Measurements from ENCODE around the gene LSM14A.

Gene LSM14A

DNA sequence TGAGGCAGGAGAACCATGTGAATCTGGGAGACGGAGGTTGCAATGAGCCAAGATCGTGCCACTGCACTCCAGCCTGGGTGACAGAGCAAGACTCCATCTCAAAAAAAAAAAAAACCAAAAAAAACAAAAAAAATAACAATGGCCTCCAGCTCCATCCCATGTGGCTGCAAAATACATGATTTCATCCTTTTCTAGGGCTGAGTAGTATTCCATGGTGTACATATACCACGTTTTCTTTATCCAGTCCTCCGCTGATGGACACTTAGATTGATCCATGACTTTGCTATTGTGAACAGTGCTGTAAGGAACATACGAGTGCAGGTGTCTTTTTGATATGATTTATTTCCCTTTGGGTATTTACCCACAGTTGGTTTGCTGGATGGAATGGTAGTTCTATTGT lies 20.9 kb upstream of the LSM14A start:
- Histone ChIP-seq H3K4me1 (ENCODE audit: control insufficient read depth, insufficient read depth, low read length) (no peaks in the 10 kb centered on the region), H3K27ac (ENCODE audit: extremely low read depth, low read depth, low read length) (no peak overlapping the region), H3K4me3 (ENCODE audit: low read depth, low read length) (no peak overlapping the region), H3K36me3 (ENCODE audit: control insufficient read depth in 2 of 2, insufficient read depth in 1 of 2, low read length in 2 of 2) (no peaks in the 10 kb centered on the region; a peak in 1 of 3 replicates), H3K9me3 (ENCODE audit: control insufficient read depth, insufficient read depth, low read depth, low read length) (no peaks in the 10 kb centered on the region)
- ChIA-PET CTCF (interaction anchor here (0.6 to 10.8 kb wide), 9 partner anchors 32 to 379 kb away, joined by 3 to 110 read pairs (median 4); no protein-coding TSS in a partner anchor), POLR2A (no interaction called here)
- peak; percentile 94 for TF ChIP-seq ZNF146 (tag by site-specific recombination; IDR thresholded peaks at IDR 0.05)
- TF ChIP-seq, protein P1, sequence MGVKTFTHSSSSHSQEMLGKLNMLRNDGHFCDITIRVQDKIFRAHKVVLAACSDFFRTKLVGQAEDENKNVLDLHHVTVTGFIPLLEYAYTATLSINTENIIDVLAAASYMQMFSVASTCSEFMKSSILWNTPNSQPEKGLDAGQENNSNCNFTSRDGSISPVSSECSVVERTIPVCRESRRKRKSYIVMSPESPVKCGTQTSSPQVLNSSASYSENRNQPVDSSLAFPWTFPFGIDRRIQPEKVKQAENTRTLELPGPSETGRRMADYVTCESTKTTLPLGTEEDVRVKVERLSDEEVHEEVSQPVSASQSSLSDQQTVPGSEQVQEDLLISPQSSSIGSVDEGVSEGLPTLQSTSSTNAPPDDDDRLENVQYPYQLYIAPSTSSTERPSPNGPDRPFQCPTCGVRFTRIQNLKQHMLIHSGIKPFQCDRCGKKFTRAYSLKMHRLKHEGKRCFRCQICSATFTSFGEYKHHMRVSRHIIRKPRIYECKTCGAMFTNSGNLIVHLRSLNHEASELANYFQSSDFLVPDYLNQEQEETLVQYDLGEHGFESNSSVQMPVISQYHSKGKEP (tag by site-specific recombination; IDR thresholded peaks at IDR 0.05): no peak

DNA sequence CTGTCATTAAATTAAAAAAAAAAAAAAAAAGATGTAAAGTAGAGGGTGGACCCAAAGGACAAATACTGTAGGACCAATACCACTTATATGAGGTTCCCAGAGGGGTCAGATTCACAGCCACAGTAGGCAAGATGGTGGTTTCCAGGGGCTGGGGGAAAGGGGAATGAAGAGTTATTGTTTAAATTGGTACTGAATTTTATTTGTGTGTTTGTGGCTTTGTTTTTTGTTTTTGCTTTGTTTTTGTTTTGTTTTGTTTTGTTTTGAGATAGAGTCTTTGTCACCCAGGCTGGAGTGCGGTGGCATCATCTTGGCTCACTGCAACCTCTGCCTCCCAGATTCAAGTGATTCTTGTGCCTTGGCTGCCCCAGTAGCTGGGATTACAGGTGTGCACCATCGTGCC lies 17.9 kb upstream of the LSM14A start:
- ChIA-PET POLR2A (interaction anchor here (1.0 kb wide), 1 partner anchor 18 kb away, joined by 7 read pairs; the partner anchor contains the start of gene LSM14A), CTCF (interaction anchor here (0.6 to 0.7 kb wide), 2 partner anchors 9 to 20 kb away, joined by 3 to 5 read pairs; no protein-coding TSS in a partner anchor)
- Histone ChIP-seq H3K4me3 (ENCODE audit: low read depth, low read length) (no peak overlapping the region), H3K4me1 (ENCODE audit: control insufficient read depth, insufficient read depth, low read length) (0 out of 2 replicates have a peak, but pooled peaks cover 2% of the 10 kb centered on the region), H3K27ac (ENCODE audit: extremely low read depth, low read depth, low read length) (no peak overlapping the region), H3K9me3 (ENCODE audit: control insufficient read depth, insufficient read depth, low read depth, low read length) (no peaks in the 10 kb centered on the region), H3K36me3 (ENCODE audit: control insufficient read depth in 2 of 2, insufficient read depth in 1 of 2, low read length in 2 of 2) (no peaks in the 10 kb centered on the region; a peak in 1 of 3 replicates)
- TF ChIP-seq, protein P2, sequence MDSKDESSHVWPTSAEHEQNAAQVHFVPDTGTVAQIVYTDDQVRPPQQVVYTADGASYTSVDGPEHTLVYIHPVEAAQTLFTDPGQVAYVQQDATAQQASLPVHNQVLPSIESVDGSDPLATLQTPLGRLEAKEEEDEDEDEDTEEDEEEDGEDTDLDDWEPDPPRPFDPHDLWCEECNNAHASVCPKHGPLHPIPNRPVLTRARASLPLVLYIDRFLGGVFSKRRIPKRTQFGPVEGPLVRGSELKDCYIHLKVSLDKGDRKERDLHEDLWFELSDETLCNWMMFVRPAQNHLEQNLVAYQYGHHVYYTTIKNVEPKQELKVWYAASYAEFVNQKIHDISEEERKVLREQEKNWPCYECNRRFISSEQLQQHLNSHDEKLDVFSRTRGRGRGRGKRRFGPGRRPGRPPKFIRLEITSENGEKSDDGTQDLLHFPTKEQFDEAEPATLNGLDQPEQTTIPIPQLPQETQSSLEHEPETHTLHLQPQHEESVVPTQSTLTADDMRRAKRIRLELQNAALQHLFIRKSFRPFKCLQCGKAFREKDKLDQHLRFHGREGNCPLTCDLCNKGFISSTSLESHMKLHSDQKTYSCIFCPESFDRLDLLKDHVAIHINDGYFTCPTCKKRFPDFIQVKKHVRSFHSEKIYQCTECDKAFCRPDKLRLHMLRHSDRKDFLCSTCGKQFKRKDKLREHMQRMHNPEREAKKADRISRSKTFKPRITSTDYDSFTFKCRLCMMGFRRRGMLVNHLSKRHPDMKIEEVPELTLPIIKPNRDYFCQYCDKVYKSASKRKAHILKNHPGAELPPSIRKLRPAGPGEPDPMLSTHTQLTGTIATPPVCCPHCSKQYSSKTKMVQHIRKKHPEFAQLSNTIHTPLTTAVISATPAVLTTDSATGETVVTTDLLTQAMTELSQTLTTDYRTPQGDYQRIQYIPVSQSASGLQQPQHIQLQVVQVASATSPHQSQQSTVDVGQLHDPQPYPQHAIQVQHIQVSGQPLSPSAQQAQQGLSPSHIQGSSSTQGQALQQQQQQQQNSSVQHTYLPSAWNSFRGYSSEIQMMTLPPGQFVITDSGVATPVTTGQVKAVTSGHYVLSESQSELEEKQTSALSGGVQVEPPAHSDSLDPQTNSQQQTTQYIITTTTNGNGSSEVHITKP (tag by site-specific recombination; IDR thresholded peaks at IDR 0.05): peak; percentile 91
- TF ChIP-seq, protein P3, sequence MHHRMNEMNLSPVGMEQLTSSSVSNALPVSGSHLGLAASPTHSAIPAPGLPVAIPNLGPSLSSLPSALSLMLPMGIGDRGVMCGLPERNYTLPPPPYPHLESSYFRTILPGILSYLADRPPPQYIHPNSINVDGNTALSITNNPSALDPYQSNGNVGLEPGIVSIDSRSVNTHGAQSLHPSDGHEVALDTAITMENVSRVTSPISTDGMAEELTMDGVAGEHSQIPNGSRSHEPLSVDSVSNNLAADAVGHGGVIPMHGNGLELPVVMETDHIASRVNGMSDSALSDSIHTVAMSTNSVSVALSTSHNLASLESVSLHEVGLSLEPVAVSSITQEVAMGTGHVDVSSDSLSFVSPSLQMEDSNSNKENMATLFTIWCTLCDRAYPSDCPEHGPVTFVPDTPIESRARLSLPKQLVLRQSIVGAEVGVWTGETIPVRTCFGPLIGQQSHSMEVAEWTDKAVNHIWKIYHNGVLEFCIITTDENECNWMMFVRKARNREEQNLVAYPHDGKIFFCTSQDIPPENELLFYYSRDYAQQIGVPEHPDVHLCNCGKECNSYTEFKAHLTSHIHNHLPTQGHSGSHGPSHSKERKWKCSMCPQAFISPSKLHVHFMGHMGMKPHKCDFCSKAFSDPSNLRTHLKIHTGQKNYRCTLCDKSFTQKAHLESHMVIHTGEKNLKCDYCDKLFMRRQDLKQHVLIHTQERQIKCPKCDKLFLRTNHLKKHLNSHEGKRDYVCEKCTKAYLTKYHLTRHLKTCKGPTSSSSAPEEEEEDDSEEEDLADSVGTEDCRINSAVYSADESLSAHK (tag by site-specific recombination; IDR thresholded peaks at IDR 0.05): peak; percentile 21; the same call in 1 of the 2 replicates
- TF ChIP-seq ZNF416 (tag by site-specific recombination; IDR thresholded peaks at IDR 0.05): no peak
- peak; percentile 36; the same call in 1 of the 2 replicates for TF ChIP-seq KLF7 (tag by site-specific recombination; IDR thresholded peaks at IDR 0.05; ENCODE audit: borderline replicate concordance)

DNA sequence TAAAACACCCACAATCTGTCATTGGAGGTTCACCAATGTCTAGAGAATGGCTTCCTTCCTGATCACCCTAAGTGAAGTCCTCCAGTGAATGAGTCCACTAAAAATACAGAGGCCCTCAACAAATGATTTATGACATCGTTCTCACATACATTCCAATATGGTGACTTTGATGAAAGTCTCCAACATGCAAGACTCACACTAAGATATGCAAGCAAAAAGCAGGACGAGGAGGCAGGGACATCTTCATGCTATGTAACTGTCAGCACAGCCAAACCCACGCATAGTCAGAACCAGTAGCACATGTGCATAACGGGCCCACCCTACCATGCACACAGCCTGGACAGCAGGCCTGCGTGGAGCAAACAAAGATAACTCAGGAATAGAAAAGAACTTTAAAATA lies 16.6 kb upstream of the LSM14A start:
- Histone ChIP-seq H3K4me3 (ENCODE audit: low read depth, low read length) (no peak overlapping the region), H3K36me3 (ENCODE audit: control insufficient read depth in 2 of 2, insufficient read depth in 1 of 2, low read length in 2 of 2) (no peaks in the 10 kb centered on the region; a peak in 1 of 3 replicates), H3K4me1 (ENCODE audit: control insufficient read depth, insufficient read depth, low read length) (0 out of 2 replicates have a peak, but pooled peaks cover 2% of the 10 kb centered on the region), H3K27ac (ENCODE audit: extremely low read depth, low read depth, low read length) (no peak overlapping the region), H3K9me3 (ENCODE audit: control insufficient read depth, insufficient read depth, low read depth, low read length) (no peaks in the 10 kb centered on the region)
- POLR2A ChIA-PET: interaction anchor here (3.0 kb wide), 1 partner anchor 15 kb away, joined by 10 read pairs; no protein-coding TSS in a partner anchor
- CTCF ChIA-PET: interaction anchor here (0.6 to 3.0 kb wide), 3 partner anchors 9 to 360 kb away, joined by 3 to 24 read pairs (median 5); no protein-coding TSS in a partner anchor
- TF ChIP-seq, protein P4, sequence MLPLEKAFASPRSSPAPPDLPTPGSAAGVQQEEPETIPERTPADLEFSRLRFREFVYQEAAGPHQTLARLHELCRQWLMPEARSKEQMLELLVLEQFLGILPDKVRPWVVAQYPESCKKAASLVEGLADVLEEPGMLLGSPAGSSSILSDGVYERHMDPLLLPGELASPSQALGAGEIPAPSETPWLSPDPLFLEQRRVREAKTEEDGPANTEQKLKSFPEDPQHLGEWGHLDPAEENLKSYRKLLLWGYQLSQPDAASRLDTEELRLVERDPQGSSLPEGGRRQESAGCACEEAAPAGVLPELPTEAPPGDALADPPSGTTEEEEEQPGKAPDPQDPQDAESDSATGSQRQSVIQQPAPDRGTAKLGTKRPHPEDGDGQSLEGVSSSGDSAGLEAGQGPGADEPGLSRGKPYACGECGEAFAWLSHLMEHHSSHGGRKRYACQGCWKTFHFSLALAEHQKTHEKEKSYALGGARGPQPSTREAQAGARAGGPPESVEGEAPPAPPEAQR (tag by site-specific recombination; IDR thresholded peaks at IDR 0.05): no peak
- no peak for TF ChIP-seq ZNF555 (tag by site-specific recombination; conservative IDR thresholded peaks at IDR 0.05)
- no peak for TF ChIP-seq YY1 (tag by site-specific recombination; IDR thresholded peaks at IDR 0.05)
- no peak for TF ChIP-seq ZNF473 (tag by site-specific recombination; IDR thresholded peaks at IDR 0.05)
- TF ChIP-seq, protein P5, sequence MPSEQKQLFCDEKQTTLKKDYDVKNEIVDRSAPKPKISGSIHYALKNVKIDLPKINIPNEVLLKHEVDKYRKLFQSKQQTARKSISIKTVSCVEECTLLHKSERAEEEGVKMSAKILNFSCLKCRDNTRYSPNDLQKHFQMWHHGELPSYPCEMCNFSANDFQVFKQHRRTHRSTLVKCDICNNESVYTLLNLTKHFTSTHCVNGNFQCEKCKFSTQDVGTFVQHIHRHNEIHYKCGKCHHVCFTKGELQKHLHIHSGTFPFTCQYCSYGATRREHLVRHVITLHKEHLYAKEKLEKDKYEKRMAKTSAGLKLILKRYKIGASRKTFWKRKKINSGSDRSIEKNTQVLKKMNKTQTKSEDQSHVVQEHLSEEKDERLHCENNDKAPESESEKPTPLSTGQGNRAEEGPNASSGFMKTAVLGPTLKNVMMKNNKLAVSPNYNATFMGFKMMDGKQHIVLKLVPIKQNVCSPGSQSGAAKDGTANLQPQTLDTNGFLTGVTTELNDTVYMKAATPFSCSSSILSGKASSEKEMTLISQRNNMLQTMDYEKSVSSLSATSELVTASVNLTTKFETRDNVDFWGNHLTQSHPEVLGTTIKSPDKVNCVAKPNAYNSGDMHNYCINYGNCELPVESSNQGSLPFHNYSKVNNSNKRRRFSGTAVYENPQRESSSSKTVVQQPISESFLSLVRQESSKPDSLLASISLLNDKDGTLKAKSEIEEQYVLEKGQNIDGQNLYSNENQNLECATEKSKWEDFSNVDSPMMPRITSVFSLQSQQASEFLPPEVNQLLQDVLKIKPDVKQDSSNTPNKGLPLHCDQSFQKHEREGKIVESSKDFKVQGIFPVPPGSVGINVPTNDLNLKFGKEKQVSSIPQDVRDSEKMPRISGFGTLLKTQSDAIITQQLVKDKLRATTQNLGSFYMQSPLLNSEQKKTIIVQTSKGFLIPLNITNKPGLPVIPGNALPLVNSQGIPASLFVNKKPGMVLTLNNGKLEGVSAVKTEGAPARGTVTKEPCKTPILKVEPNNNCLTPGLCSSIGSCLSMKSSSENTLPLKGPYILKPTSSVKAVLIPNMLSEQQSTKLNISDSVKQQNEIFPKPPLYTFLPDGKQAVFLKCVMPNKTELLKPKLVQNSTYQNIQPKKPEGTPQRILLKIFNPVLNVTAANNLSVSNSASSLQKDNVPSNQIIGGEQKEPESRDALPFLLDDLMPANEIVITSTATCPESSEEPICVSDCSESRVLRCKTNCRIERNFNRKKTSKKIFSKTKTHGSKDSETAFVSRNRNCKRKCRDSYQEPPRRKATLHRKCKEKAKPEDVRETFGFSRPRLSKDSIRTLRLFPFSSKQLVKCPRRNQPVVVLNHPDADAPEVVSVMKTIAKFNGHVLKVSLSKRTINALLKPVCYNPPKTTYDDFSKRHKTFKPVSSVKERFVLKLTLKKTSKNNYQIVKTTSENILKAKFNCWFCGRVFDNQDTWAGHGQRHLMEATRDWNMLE (tag by site-specific recombination; conservative IDR thresholded peaks at IDR 0.05; ENCODE audit: low read depth): no peak
- TF ChIP-seq ZNF37A (tag by site-specific recombination; IDR thresholded peaks at IDR 0.05): no peak
- TF ChIP-seq, protein P6, sequence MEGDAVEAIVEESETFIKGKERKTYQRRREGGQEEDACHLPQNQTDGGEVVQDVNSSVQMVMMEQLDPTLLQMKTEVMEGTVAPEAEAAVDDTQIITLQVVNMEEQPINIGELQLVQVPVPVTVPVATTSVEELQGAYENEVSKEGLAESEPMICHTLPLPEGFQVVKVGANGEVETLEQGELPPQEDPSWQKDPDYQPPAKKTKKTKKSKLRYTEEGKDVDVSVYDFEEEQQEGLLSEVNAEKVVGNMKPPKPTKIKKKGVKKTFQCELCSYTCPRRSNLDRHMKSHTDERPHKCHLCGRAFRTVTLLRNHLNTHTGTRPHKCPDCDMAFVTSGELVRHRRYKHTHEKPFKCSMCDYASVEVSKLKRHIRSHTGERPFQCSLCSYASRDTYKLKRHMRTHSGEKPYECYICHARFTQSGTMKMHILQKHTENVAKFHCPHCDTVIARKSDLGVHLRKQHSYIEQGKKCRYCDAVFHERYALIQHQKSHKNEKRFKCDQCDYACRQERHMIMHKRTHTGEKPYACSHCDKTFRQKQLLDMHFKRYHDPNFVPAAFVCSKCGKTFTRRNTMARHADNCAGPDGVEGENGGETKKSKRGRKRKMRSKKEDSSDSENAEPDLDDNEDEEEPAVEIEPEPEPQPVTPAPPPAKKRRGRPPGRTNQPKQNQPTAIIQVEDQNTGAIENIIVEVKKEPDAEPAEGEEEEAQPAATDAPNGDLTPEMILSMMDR (tag by site-specific recombination; IDR thresholded peaks at IDR 0.05): no peak
